Ishikawa (cell line): ENCODE measurements around the gene CEP104.

Source experiments
- FOXM1 ChIP-seq: IDR thresholded peaks from 2 replicates; pipeline ENCODE4 v1.6.1; 2012; ENCODE audit warnings: low read depth, borderline replicate concordance
- MAX ChIP-seq: IDR thresholded peaks from 2 replicates; pipeline ENCODE4 v1.6.1; 2012
- TCF12 ChIP-seq: IDR thresholded peaks from 2 replicates; pipeline ENCODE4 v1.6.1; 2012; ENCODE audit warnings: low read depth
- YY1 ChIP-seq: IDR thresholded peaks from 2 replicates; pipeline ENCODE4 v1.6.1; 2012; ENCODE audit warnings: low read depth

- TF ChIP-seq TCF12, result no peak
- no peak for TF ChIP-seq MAX
- no peak for TF ChIP-seq FOXM1
- TF ChIP-seq YY1, result no peak
Measured at GRCh38 chr1:3863231-3863935, 6.4 kb upstream of the CEP104 start.
